Esophagus (tissue), 2 donors: ENCODE measurements around the gene MAML2. TPM values are rescaled to one million over a fixed set of nuclear protein-coding genes. Genes with fewer than 3 reads are reported as not detected.

ENCODE experiments used
- H3K27ac ChIP-seq, 2 donors: one replicate each; pipeline ENCODE4 v1.5.1; 2013; ENCODE audit warnings: low read depth in 2 of 2, mild to moderate bottlenecking in 2 of 2, inconsistent platforms in 1 of 2, low read length in 1 of 2, moderate library complexity in 1 of 2
- H3K27me3 ChIP-seq, 2 donors: one replicate each; pipeline ENCODE4 v1.6.1; 2013; ENCODE audit warnings: low read length in 2 of 2, control low read depth in 1 of 2, mild to moderate bottlenecking in 1 of 2; ENCODE audit not compliant: insufficient read depth in 2 of 2, control insufficient read depth in 1 of 2
- H3K36me3 ChIP-seq, 2 donors: one replicate each; pipeline ENCODE4 v1.6.1; 2013; ENCODE audit warnings: low read length in 1 of 2; ENCODE audit not compliant: control insufficient read depth in 2 of 2, insufficient read depth in 2 of 2
- H3K4me1 ChIP-seq, 2 donors: one replicate each; pipeline ENCODE4 v1.6.1; 2013; ENCODE audit warnings: low read length in 1 of 2; ENCODE audit not compliant: control insufficient read depth in 2 of 2, insufficient read depth in 2 of 2
- H3K4me3 ChIP-seq, 2 donors: one replicate each; pipeline ENCODE4 v1.5.1; 2013; ENCODE audit warnings: low read length in 2 of 2, mild to moderate bottlenecking in 2 of 2, low read depth in 1 of 2, moderate library complexity in 1 of 2
- H3K9me3 ChIP-seq, 2 donors: one replicate each; pipeline ENCODE4 v1.6.1; 2013; ENCODE audit warnings: mild to moderate bottlenecking in 2 of 2, low read depth in 1 of 2, low read length in 1 of 2, moderate library complexity in 1 of 2; ENCODE audit not compliant: control insufficient read depth in 2 of 2, insufficient read depth in 1 of 2
- WGBS, 2 donors: extraction: QIAGEN DNeasy Blood & Tissue Kit; methylation state at CpG; one replicate each; pipeline ENCODE4 v1.1.7; 2013; 5-methylcytosine and 5-hydroxymethylcytosine counted together
- polyA plus RNA-seq, 2 donors: library from polyadenylated mRNA; stranded (reverse); fragments of 200-250 nt; gene quantifications; one replicate each; pipeline ENCODE4 v1.2.3, GENCODE V29; 2013
- donor health status: healthy with polysubstance abuse.
- donor health status: Bipolar disorder and iron deficiency.

The MAML2 gene
- polyA plus RNA-seq, 2 donors = 1.9 to 2.0 TPM

- Histone ChIP-seq H3K27ac (no peak overlapping the region), H3K36me3 (no peaks in the 10 kb centered on the region), H3K4me3 (no peak overlapping the region), H3K4me1 (peaks cover 0 to 4% of the 10 kb centered on the region in 2 donors), H3K27me3 (no peaks in the 10 kb centered on the region), H3K9me3 (no peaks in the 10 kb centered on the region)
- WGBS, 2 donors = 54 to 63% methylated on average over 1 of the region's 1 CpG
Measured at GRCh38 chr11:96104496-96104895, 238.5 kb downstream of the MAML2 start.

GRCh38 chr11:96103721-96104120 lies 239.3 kb downstream of the MAML2 start:
- no peaks in the 10 kb centered on the region for H3K36me3 ChIP-seq
- H3K4me3 ChIP-seq = no peak overlapping the region
- WGBS, 2 donors = 88 to 91% methylated on average over 6 of the region's 6 CpGs
- peaks cover 0 to 2% of the 10 kb centered on the region in 2 donors for H3K4me1 ChIP-seq
- no peaks in the 10 kb centered on the region for H3K27me3 ChIP-seq
- no peaks in the 10 kb centered on the region for H3K9me3 ChIP-seq
- no peak overlapping the region for H3K27ac ChIP-seq

- no peaks in the 10 kb centered on the region for H3K36me3 ChIP-seq
- 87 to 96% methylated on average over 1 of the region's 1 CpG for WGBS, 2 donors
- no peak overlapping the region for H3K4me3 ChIP-seq
- H3K9me3 ChIP-seq = no peaks in the 10 kb centered on the region
- peaks cover 0 to 3% of the 10 kb centered on the region in 2 donors for H3K4me1 ChIP-seq
- no peaks in the 10 kb centered on the region for H3K27me3 ChIP-seq
- no peak overlapping the region for H3K27ac ChIP-seq
Measured at GRCh38 chr11:96103102-96103501, 239.9 kb downstream of the MAML2 start.

GRCh38 chr11:96102664-96103078 lies 240.3 kb downstream of the MAML2 start:
- Histone ChIP-seq H3K4me1 (peaks cover 0 to 7% of the 10 kb centered on the region in 2 donors), H3K9me3 (no peaks in the 10 kb centered on the region), H3K36me3 (no peaks in the 10 kb centered on the region), H3K4me3 (no peak overlapping the region), H3K27me3 (no peaks in the 10 kb centered on the region), H3K27ac (no peak overlapping the region)
- WGBS, 2 donors = 32 to 35% methylated on average over 2 of the region's 2 CpGs

- peaks cover 0 to 7% of the 10 kb centered on the region in 2 donors for H3K4me1 ChIP-seq
- 75 to 83% methylated on average over 4 of the region's 4 CpGs for WGBS, 2 donors
Measured at GRCh38 chr11:96101146-96101545, 241.8 kb downstream of the MAML2 start.

GRCh38 chr11:96098511-96099241 lies 244.3 kb downstream of the MAML2 start:
- Histone ChIP-seq H3K27ac (no peak overlapping the region), H3K4me3 (no peak overlapping the region), H3K9me3 (no peaks in the 10 kb centered on the region), H3K36me3 (no peaks in the 10 kb centered on the region), H3K27me3 (no peaks in the 10 kb centered on the region), H3K4me1 (peaks cover 0 to 9% of the 10 kb centered on the region in 2 donors)
- 44 to 58% methylated on average over 7 of the region's 7 CpGs for WGBS, 2 donors

More at GRCh38 chr11:96101146-96101545, 241.8 kb downstream of the MAML2 start:
- H3K9me3 ChIP-seq = no peaks in the 10 kb centered on the region
- H3K27ac ChIP-seq = no peak overlapping the region
- no peak overlapping the region for H3K4me3 ChIP-seq
- no peaks in the 10 kb centered on the region for H3K27me3 ChIP-seq
- no peaks in the 10 kb centered on the region for H3K36me3 ChIP-seq

- 81 to 92% methylated on average over 4 of the region's 4 CpGs for WGBS, 2 donors
- peak overlapping the region in 1 of 2 donors; percentile 9 for H3K27ac ChIP-seq
- peaks cover 0 to 9% of the 10 kb centered on the region in 2 donors for H3K4me1 ChIP-seq
- no peak overlapping the region for H3K4me3 ChIP-seq
- H3K27me3 ChIP-seq = no peaks in the 10 kb centered on the region
- H3K9me3 ChIP-seq = no peaks in the 10 kb centered on the region
- no peaks in the 10 kb centered on the region for H3K36me3 ChIP-seq
Measured at GRCh38 chr11:96097844-96098421, 245.1 kb downstream of the MAML2 start.

- Histone ChIP-seq H3K4me1 (peaks cover 0 to 9% of the 10 kb centered on the region in 2 donors), H3K27ac (peak overlapping the region; percentile 64 to 74), H3K36me3 (peaks cover 0 to 2% of the 10 kb centered on the region in 2 donors), H3K4me3 (no peak overlapping the region), H3K9me3 (no peaks in the 10 kb centered on the region), H3K27me3 (no peaks in the 10 kb centered on the region)
- 58 to 67% methylated on average over 4 of the region's 4 CpGs for WGBS, 2 donors
Measured at GRCh38 chr11:96096360-96096759, 246.6 kb downstream of the MAML2 start.

- no peaks in the 10 kb centered on the region for H3K27me3 ChIP-seq
- 38 to 39% methylated on average over 2 of the region's 2 CpGs for whole genome bisulfite sequencing, 2 donors
- peaks cover 0 to 2% of the 10 kb centered on the region in 2 donors for H3K36me3 ChIP-seq
- peaks cover 0 to 6% of the 10 kb centered on the region in 2 donors for H3K4me1 ChIP-seq
- H3K9me3 ChIP-seq = no peaks in the 10 kb centered on the region
- H3K27ac ChIP-seq = peak overlapping the region; percentile 75 to 79
- no peak overlapping the region for H3K4me3 ChIP-seq
Measured at GRCh38 chr11:96095884-96096303, 247.1 kb downstream of the MAML2 start.
